Activated CD4-positive, alpha-beta T cell treated with anti-CD3 and anti-CD28 coated beads, Interleukin-2, amount 50 U/mL, for 1 hour (primary cell): Measurements from ENCODE around the gene MAD1L1.

ENCODE experiments used
- DNase-seq: peaks from one replicate; pipeline ENCODE4 v3.0.0-alpha.2; 2020

MAD1L1 gene

GRCh38 chr7:1853431-1853985 is 379.2 kb downstream of the MAD1L1 start:
- no peak for DNase-seq

- no peak for DNase-seq
Observed at GRCh38 chr7:1852517-1853430, 380.0 kb downstream of the MAD1L1 start.

DNA sequence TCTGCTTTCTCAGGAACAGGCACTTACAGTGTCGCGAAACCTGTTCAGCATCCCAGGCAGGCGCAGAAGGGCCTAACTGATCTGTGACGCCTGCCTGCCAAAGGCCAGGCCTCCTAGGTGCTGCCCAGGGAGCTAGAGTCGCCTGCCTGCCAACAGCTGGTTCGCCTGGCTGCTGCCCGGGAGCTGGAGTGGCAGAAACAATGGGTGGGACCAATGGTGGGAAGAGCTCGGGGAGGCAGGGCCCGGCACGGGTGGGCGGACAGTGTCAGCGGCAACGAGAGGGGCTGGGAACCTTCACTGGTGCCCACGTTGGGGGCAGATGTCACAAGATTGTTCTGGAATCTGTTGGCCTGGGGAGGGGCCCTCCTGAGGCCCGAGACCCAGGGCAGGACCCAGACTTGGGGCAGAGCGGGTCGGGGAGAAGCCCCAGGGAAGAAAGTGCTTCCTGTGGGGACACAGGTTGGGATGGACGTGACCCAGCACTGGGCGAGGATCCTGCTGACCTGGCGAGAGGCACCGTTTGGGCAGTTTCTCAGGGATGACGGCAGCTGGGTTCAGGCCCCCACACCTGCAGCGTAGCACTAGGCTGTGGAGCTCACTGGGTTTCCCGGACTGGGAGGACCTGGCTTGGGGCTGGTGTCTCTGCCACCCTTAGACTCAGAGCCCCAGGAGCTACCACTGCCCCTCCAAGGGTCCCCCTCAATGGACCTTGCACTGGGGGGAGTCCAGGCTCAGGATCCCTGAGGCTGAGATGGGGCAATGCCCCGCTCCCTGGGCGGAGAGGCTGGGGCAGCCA is 380.8 kb downstream of the MAD1L1 start:
- DNase-seq = no peak

DNA sequence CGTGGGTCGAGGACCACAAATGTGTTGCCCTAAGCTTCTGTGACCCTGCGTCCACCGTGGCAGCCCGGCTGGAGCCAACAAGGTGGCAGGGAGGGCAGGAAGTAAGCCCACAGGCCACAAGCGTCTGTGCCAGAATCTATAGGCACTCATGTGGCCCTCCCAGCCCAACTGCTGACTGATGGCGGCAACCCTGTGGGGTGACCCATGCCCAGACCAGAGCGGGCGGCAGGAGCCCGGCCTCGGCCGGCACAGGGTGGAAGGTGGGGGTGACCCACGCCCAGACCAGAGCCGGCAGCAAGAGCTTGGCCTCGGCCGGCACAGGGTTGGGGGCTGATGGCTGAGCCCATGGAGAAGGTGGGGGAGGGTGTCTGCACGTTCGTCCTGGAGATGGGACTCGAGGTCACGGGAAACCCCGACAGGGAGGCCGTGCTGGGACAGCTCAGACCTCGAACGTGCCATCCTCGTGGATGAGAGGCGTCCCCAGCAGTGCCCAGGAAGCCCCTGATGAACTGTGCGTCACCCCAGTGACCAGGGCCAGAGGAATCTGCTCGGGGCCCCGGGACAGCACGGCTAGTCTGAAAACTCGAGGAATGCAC is 381.7 kb downstream of the MAD1L1 start:
- no peak for DNase-seq

- no peak for DNase-seq
Observed at GRCh38 chr7:1850111-1850975, 382.4 kb downstream of the MAD1L1 start.

DNA sequence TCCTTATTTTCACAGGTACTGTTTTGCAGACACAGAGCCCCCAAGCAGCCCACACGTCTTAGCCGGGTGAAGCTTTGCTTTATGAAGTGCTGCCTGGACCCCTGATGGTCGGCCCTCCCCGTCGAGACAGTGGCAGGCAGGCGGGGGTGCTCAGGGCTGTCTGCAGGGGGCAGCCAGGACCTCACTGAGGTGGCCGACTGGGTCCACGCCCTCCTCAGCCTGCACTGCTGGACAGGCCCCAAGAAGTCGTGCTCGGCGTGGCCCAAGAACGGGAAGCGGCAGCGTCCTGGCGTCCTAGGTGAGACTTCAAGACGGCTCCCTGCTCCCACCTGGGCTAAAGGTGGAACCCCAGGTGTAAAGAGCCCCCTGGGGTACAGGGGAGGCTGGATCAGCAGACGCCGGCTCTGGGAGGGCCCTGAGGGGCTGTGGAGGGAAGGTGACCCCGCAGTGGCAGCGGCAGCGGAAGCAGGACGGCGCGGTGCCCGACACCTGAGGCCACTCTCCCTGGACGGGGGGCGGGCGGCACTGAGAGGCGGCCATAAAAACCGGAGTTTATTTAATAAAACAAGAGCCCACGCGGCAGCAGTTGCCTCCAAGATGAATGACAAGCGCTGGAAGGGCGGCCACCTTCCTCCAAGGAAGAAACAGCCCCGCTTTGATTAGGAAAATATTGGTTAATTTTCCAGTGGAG is 383.2 kb downstream of the MAD1L1 start:
- no peak for DNase-seq

GRCh38 chr7:1848911-1849311 is 383.8 kb downstream of the MAD1L1 start:
- DNase-seq = no peak

- DNase-seq = no peak
Observed at GRCh38 chr7:1848013-1848640, 384.6 kb downstream of the MAD1L1 start.

GRCh38 chr7:1847260-1848001 is 385.3 kb downstream of the MAD1L1 start:
- no peak for DNase-seq

- no peak for DNase-seq
Observed at GRCh38 chr7:1846331-1847065, 386.2 kb downstream of the MAD1L1 start.

DNA sequence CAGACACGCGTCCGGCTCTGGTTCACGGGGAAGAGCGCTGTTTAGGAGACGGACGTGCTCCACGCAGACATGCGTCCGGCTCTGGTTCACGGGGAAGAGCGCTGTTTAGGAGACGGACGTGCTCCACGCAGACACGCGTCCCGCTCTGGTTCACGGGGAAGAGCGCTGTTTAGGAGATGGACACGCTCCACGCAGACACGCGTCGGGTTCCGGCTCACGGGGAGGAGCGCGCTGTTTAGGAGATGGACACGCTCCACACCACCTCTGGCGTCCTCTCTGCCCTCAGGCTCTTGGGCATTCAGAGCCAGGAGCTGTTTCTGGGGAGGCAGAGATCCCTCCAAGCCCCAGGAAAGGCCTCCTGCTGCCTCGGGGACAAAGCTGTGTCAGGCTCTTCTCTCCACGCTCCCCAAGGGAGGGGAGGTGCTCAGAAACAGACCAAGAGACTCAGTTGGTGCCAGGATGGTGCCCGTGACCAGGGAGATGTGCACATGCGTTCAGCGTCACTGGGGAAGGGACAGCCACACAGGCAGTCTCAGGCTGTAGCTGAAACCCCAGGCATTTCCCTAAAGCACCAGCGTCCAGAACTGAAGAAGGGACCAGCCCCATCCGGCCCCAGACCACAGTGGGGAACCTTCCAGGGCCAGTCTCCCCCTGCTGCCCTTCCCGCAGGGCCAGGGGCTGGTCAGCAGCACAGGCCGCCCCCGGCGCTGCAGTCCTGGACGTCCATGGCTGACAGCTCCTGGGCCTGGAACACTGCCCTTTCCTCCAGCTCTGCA is 387.0 kb downstream of the MAD1L1 start:
- DNase-seq = no peak

DNA sequence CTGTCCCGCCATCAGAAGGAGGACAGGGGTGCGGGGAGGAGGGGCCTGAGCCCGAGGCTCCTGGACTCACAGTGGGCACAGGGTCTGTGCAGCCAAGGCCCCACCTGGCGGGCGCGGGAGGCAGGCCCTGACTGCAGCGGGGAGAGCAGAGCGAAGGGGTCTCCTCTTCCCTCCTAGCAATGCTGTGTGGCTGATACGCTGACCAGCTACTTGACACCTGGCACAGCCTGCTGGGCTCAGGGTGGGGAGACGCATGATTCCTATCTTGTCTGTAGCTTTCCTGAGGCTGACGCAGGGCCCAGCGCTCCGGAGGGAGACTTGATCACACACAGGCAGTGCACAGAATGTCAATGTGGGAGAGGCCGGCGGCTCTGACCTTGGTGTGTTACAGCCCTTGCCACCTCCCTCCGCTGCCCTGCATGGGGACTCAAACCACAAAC is 387.8 kb downstream of the MAD1L1 start:
- DNase-seq = no peak

- DNase-seq = no peak
Observed at GRCh38 chr7:1844336-1844950, 388.3 kb downstream of the MAD1L1 start.

- no peak for DNase-seq
Observed at GRCh38 chr7:1843921-1844335, 388.8 kb downstream of the MAD1L1 start.

- no peak for DNase-seq
Observed at GRCh38 chr7:1843271-1843861, 389.4 kb downstream of the MAD1L1 start.

DNA sequence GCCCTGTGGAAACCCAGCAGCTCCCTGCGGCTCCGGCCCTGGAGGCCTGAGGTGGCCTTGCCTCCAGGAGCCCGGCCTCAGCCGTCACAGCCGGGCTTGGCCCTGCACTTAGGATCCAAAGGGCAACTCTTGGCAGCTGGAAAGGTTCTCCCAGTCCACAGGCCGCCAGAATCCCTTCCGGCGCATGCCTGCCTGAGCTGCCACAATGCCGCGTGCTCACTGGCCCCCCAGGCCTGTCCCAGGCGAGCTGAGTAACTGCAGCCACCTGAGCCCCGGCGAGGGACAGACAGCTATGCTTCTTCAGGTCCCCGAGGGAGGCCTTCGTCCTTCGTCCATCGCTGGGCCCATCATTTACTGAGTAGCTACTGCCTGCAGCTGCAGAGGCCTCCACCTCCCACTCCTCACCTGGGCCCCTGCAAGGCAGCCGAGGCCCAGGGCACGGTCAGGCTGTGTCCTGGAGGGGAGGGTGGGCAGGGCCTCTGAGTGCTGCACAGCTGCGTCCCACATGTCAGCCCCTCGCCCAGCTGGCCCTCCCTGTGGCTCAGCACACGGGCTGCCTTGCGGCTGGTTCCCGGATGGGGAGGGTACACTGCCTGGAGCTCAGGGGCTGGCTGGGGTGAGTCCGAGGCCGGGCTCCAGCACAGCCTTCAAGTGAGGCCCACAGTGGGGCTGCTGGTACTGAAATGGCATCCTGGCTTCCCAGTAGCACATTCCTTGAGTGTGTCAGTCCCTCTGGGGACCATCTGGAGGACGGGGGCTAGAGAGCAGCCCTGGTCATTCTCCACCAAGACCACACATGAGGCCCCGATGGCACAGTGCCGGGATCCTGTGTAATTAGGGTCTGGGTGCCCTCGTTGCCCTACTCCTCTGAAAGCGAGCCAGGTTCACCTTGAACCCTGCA is 390.2 kb downstream of the MAD1L1 start:
- DNase-seq = no peak
